Large intestine (tissue), 3 donors: ENCODE measurements around the gene REST. TPM values are rescaled to one million over a fixed set of nuclear protein-coding genes. Genes with fewer than 3 reads are reported as not detected.

Experiments
- DNase-seq, 2 donors: peaks; one replicate each; pipeline versions ENCODE4 v3.0.0 to v3.0.0-alpha.2; 2013
- H3K27ac ChIP-seq: one replicate; pipeline ENCODE4 v1.5.1; 2013; ENCODE audit warnings: low read length
- H3K27me3 ChIP-seq: 2 replicates; pipeline ENCODE4 v1.6.1; 2013; ENCODE audit warnings: low read length; ENCODE audit not compliant: control insufficient read depth, insufficient read depth
- H3K36me3 ChIP-seq: 2 replicates; pipeline ENCODE4 v1.6.1; 2013; ENCODE audit warnings: low read length; ENCODE audit not compliant: control insufficient read depth, insufficient read depth
- H3K4me1 ChIP-seq: one replicate; pipeline ENCODE4 v1.6.1; 2013; ENCODE audit warnings: low read length; ENCODE audit not compliant: control insufficient read depth, insufficient read depth
- H3K4me3 ChIP-seq: one replicate; pipeline ENCODE4 v1.5.1; 2013; ENCODE audit warnings: low read length
- H3K9me3 ChIP-seq: one replicate; pipeline ENCODE4 v1.6.1; 2013; ENCODE audit warnings: mild to moderate bottlenecking, low read depth, low read length, moderate library complexity; ENCODE audit not compliant: control insufficient read depth
- WGBS: methylation state at CpG from one replicate; pipeline ENCODE4 v1.1.5; 2013; ENCODE audit warnings: low lambda C conversion rate; ENCODE audit not compliant: insufficient coverage; 5-methylcytosine and 5-hydroxymethylcytosine counted together
- polyA plus RNA-seq: library from polyadenylated mRNA; unstranded; fragments of 120-200 nt; gene quantifications from one replicate; pipeline ENCODE4 v1.2.1, GENCODE V29; 2013

Gene REST
- polyA plus RNA-seq, 1 donor: 22.3 TPM

- peaks cover 15% of the 10 kb centered on the region for H3K36me3 ChIP-seq
- no peaks in the 10 kb centered on the region for H3K27me3 ChIP-seq
- DNase-seq: no peak
- 100% methylated on average over 1 of the region's 12 CpGs for WGBS
- no peaks in the 10 kb centered on the region for H3K9me3 ChIP-seq
- no peak overlapping the region for H3K4me3 ChIP-seq
- H3K27ac ChIP-seq: no peak overlapping the region
- no peaks in the 10 kb centered on the region for H3K4me1 ChIP-seq
Measured at GRCh38 chr4:56940403-56940802, 32.7 kb downstream of the REST start.

- no peak for DNase-seq
- Histone ChIP-seq H3K9me3 (no peaks in the 10 kb centered on the region), H3K4me1 (no peaks in the 10 kb centered on the region), H3K36me3 (peaks cover 15% of the 10 kb centered on the region), H3K4me3 (no peak overlapping the region), H3K27ac (no peak overlapping the region), H3K27me3 (no peaks in the 10 kb centered on the region)
Measured at GRCh38 chr4:56940971-56941370, 33.3 kb downstream of the REST start.

- Histone ChIP-seq H3K4me3 (no peak overlapping the region), H3K9me3 (no peaks in the 10 kb centered on the region), H3K27ac (no peak overlapping the region), H3K36me3 (peaks cover 14% of the 10 kb centered on the region), H3K27me3 (no peaks in the 10 kb centered on the region), H3K4me1 (no peaks in the 10 kb centered on the region)
- no CpG with 5 or more reads among the region's 3 CpGs for WGBS
- DNase-seq: no peak
Measured at GRCh38 chr4:56941403-56941802, 33.7 kb downstream of the REST start.

GRCh38 chr4:56953680-56954520 lies 46.2 kb downstream of the REST start:
- Histone ChIP-seq H3K4me3 (no peak overlapping the region), H3K36me3 (no peaks in the 10 kb centered on the region), H3K9me3 (no peaks in the 10 kb centered on the region), H3K27ac (no peak overlapping the region), H3K4me1 (peaks cover 4% of the 10 kb centered on the region), H3K27me3 (no peaks in the 10 kb centered on the region)
- DNase-seq: no peak
- 93% methylated on average over 3 of the region's 9 CpGs for WGBS

DNA sequence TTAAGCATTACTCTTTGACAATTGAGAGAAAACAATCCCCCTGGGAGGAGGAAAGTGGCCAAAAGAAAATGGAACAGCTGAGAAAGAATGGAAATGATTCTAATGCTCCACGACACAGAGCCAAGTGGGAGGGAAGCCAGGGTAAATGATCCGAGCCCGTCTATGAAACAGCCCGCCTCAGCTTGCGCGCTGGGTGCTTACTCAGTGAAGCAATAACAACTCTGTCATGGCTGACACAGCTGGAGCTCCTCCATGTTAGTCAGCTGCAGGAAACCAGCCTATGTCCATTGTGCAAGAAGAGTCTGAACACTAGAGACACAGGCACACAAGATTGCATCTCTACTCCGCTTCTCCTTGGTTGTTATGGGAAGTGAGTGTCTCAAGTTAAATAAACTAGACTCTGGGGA lies 50.4 kb downstream of the REST start:
- WGBS: no CpG with 5 or more reads among the region's 7 CpGs
- Histone ChIP-seq H3K9me3 (no peaks in the 10 kb centered on the region), H3K36me3 (peaks cover 13% of the 10 kb centered on the region), H3K4me3 (no peak overlapping the region), H3K27ac (no peak overlapping the region), H3K27me3 (no peaks in the 10 kb centered on the region), H3K4me1 (peaks cover 5% of the 10 kb centered on the region)
- DNase-seq: peak; percentile 37 to 40

DNA sequence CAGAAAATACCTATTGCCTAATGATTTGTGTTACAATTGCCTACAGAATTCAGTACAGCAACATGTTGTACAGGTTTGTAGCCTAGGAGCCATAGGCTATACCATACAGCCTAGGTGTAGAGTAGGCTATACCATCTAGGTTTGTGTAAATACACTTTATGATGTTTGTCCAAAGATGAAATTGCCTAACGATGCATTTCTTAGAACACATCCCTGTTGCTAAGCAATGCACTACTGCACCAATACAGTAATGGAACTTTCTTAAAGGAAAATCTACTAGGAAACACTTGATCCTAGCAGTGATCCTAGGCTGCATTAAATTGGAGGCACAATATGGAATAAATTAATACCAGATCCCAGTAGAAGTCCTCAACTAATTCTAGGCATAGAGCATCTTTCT lies 51.4 kb downstream of the REST start:
- H3K27ac ChIP-seq: no peak overlapping the region
- H3K4me1 ChIP-seq: peaks cover 5% of the 10 kb centered on the region
- peak; percentile 19 to 66 for DNase-seq
- H3K9me3 ChIP-seq: no peaks in the 10 kb centered on the region
- H3K4me3 ChIP-seq: no peak overlapping the region
- peaks cover 18% of the 10 kb centered on the region for H3K36me3 ChIP-seq
- no peaks in the 10 kb centered on the region for H3K27me3 ChIP-seq
- WGBS: no CpG with 5 or more reads among the region's 1 CpG

- no peak overlapping the region for H3K27ac ChIP-seq
- no peaks in the 10 kb centered on the region for H3K9me3 ChIP-seq
- H3K4me3 ChIP-seq: no peak overlapping the region
- peaks cover 5% of the 10 kb centered on the region for H3K4me1 ChIP-seq
- H3K36me3 ChIP-seq: peaks cover 34% of the 10 kb centered on the region
- no peaks in the 10 kb centered on the region for H3K27me3 ChIP-seq
- no peak for DNase-seq
- WGBS: no CpG with 5 or more reads among the region's 2 CpGs
Measured at GRCh38 chr4:56961107-56961500, 53.4 kb downstream of the REST start.

- 100% methylated on average over 2 of the region's 2 CpGs for WGBS
- peaks cover 2% of the 10 kb centered on the region for H3K9me3 ChIP-seq
- no peak overlapping the region for H3K27ac ChIP-seq
- H3K4me1 ChIP-seq: no peaks in the 10 kb centered on the region
- DNase-seq: no peak
- peaks cover 55% of the 10 kb centered on the region for H3K36me3 ChIP-seq
- H3K4me3 ChIP-seq: no peak overlapping the region
- no peaks in the 10 kb centered on the region for H3K27me3 ChIP-seq
Measured at GRCh38 chr4:56971383-56971782, 63.7 kb downstream of the REST start.

GRCh38 chr4:56972389-56972788 lies 64.7 kb downstream of the REST start:
- H3K4me1 ChIP-seq: no peaks in the 10 kb centered on the region
- peaks cover 2% of the 10 kb centered on the region for H3K9me3 ChIP-seq
- no peak overlapping the region for H3K27ac ChIP-seq
- H3K36me3 ChIP-seq: peaks cover 48% of the 10 kb centered on the region
- H3K27me3 ChIP-seq: no peaks in the 10 kb centered on the region
- no CpG with 5 or more reads among the region's 2 CpGs for WGBS
- DNase-seq: no peak
- no peak overlapping the region for H3K4me3 ChIP-seq

DNA sequence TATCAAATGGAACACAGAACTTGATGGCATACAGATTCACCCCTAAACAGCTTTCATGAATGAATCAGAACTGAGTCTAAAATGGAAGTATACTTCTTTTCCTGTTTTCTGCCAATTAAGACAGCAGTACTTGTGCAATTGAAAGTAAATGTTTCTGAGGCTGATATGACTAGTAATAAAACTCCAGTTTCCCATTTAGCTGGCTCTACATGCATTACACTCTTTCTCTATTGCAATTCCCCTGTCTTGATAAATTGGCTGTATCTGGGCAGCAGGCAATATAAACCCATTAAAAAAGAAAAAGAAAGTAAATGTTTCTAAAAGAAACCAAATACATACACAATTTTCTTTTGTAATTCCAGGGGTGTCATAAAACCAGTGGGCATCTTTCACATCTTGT lies 65.1 kb downstream of the REST start:
- H3K36me3 ChIP-seq: peaks cover 48% of the 10 kb centered on the region
- H3K4me1 ChIP-seq: no peaks in the 10 kb centered on the region
- H3K4me3 ChIP-seq: no peak overlapping the region
- DNase-seq: no peak
- H3K9me3 ChIP-seq: peaks cover 2% of the 10 kb centered on the region
- no peak overlapping the region for H3K27ac ChIP-seq
- H3K27me3 ChIP-seq: no peaks in the 10 kb centered on the region

GRCh38 chr4:56973336-56973735 lies 65.6 kb downstream of the REST start:
- Histone ChIP-seq H3K4me3 (no peak overlapping the region), H3K9me3 (peaks cover 2% of the 10 kb centered on the region), H3K36me3 (peaks cover 44% of the 10 kb centered on the region), H3K4me1 (no peaks in the 10 kb centered on the region), H3K27ac (no peak overlapping the region), H3K27me3 (no peaks in the 10 kb centered on the region)
- WGBS: 60% methylated on average over 1 of the region's 3 CpGs
- no peak for DNase-seq
